Spleen (tissue), 7 donors: Measurements from ENCODE around the gene RFX5.

Source experiments
- POLR2A ChIP-seq, 3 donors: fragments of 450-650 bp; IDR thresholded peaks; one replicate each; pipeline ENCODE4 v1.5.1; 2017; ENCODE audit warnings: antibody characterized with exemption in 3 of 3, mild to moderate bottlenecking in 1 of 3
- POLR2AphosphoS5 ChIP-seq, 3 donors: sonication (generic); formaldehyde crosslinking; IDR thresholded peaks; one replicate each; pipeline ENCODE4 v1.5.1; 2017; ENCODE audit warnings: antibody characterized with exemption in 3 of 3
- TF ChIP-seq, protein P1 (sequence below), 11 experiments: fragments of 200-600 bp in 7 of 11; fragments of 450-650 bp in 4 of 11; sonication (generic) in 4 of 11; IDR thresholded peaks in 8 of 11; conservative IDR thresholded peaks in 3 of 11; 1 replicate in 7 of 11; 2 replicates in 4 of 11; pipeline versions ENCODE4 v1.4.0 to v1.8.0; 2016 to 2021; ENCODE audit warnings: antibody characterized with exemption in 11 of 11, inconsistent platforms in 4 of 11, mild to moderate bottlenecking in 1 of 11
- donor health status: DM: no; HTN: no; CAD: no; lungs with moderate emphysema.
- donor health status: DM: no; HTN: no; CAD: no.
- donor health status: DM: no; HTN: no; CAD: no.

- TF ChIP-seq, protein P1, sequence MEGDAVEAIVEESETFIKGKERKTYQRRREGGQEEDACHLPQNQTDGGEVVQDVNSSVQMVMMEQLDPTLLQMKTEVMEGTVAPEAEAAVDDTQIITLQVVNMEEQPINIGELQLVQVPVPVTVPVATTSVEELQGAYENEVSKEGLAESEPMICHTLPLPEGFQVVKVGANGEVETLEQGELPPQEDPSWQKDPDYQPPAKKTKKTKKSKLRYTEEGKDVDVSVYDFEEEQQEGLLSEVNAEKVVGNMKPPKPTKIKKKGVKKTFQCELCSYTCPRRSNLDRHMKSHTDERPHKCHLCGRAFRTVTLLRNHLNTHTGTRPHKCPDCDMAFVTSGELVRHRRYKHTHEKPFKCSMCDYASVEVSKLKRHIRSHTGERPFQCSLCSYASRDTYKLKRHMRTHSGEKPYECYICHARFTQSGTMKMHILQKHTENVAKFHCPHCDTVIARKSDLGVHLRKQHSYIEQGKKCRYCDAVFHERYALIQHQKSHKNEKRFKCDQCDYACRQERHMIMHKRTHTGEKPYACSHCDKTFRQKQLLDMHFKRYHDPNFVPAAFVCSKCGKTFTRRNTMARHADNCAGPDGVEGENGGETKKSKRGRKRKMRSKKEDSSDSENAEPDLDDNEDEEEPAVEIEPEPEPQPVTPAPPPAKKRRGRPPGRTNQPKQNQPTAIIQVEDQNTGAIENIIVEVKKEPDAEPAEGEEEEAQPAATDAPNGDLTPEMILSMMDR (IDR thresholded peaks at IDR 0.05 in 8 of 11, conservative IDR thresholded peaks at IDR 0.05 in 3 of 11): no peak
- TF ChIP-seq POLR2A (IDR thresholded peaks at IDR 0.05): no peak
- no peak for TF ChIP-seq POLR2AphosphoS5 (IDR thresholded peaks at IDR 0.05)
These were observed 22.6 kb downstream of the RFX5 start for GRCh38 chr1:151324390-151324930.
